ENCODE measurements around the gene SLC22A5.

Gene SLC22A5

DNA sequence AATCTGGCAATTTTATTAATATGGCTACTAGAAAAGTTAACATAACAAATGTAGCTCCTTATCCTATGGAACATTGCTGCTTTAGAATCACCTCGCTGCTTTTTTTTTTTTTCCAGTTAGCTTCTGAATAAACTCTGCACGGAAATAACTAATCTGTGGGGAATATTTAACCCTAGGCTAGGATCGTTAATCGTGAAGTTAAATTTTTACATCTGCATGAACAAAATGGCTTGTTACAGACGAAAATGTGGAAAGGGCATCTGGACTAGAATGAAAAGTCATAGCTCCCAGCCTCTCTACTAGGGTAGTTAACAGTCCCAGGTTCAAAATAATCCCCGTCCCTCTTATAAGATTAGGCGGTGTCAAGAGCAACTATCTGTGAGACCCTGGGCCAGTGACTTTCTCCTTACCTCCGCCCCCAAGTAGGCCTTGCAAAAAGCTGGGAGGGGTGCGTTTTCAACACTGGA is 470 bp upstream of the SLC22A5 start:
- Mint-ChIP-seq H3K4me3 (peak overlapping the region; percentile 79 to 89 (median 89)), H3K27ac (peak overlapping the region; percentile 91 to 98 (median 95)), H3K4me1 (peaks cover 41% of the 10 kb centered on the region), H3K9me3 (no peaks in the 10 kb centered on the region), H3K27me3 (ENCODE audit: low read depth) (peaks cover 4% of the 10 kb centered on the region), H3K36me3 (ENCODE audit: low read depth) (peaks cover 9% of the 10 kb centered on the region)
- TF ChIP-seq, protein P1, sequence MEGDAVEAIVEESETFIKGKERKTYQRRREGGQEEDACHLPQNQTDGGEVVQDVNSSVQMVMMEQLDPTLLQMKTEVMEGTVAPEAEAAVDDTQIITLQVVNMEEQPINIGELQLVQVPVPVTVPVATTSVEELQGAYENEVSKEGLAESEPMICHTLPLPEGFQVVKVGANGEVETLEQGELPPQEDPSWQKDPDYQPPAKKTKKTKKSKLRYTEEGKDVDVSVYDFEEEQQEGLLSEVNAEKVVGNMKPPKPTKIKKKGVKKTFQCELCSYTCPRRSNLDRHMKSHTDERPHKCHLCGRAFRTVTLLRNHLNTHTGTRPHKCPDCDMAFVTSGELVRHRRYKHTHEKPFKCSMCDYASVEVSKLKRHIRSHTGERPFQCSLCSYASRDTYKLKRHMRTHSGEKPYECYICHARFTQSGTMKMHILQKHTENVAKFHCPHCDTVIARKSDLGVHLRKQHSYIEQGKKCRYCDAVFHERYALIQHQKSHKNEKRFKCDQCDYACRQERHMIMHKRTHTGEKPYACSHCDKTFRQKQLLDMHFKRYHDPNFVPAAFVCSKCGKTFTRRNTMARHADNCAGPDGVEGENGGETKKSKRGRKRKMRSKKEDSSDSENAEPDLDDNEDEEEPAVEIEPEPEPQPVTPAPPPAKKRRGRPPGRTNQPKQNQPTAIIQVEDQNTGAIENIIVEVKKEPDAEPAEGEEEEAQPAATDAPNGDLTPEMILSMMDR (IDR thresholded peaks at IDR 0.05; ENCODE audit: unreplicated experiment in 3 of 3): no peak

DNA sequence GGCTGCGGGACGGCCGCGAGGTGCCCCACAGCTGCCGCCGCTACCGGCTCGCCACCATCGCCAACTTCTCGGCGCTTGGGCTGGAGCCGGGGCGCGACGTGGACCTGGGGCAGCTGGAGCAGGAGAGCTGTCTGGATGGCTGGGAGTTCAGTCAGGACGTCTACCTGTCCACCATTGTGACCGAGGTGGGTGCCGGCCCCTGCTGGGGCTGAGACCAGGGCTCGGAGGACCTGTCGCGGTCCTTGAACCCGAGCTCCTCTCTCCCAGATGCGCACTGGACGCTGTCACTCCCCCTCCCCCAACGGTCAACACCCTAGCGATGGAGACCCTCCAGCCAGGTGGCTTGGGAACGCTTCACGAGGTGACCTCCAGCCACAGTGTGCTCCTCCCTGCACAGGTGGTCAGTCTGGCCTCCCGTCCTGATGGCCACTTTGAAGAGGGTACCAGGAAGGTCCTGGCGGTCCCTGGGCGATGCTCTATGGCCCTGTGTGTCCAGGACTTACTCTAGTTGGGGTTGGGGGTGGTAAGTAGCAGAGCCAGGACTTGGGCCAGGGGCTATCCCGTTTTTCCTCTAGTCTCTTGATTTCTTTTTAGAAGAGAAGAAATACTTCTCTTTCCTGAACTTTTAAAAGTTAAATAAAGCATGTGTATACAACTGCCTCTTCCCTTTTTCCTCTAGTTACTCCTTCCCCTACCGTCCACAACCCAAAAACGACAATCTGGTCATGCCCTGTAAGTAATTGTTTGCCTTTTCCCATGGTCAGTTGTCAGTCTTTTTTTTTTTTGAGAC is 866 bp downstream of the SLC22A5 start:
- peak overlapping the region; percentile 70 to 98 (median 88) for H3K27ac Mint-ChIP-seq
- H3K4me1 Mint-ChIP-seq: peaks cover 41% of the 10 kb centered on the region
- H3K4me3 Mint-ChIP-seq: peak overlapping the region; percentile 79 to 89 (median 89)
- H3K36me3 Mint-ChIP-seq (ENCODE audit: low read depth): peaks cover 1% of the 10 kb centered on the region
- H3K9me3 Mint-ChIP-seq: no peaks in the 10 kb centered on the region
- TF ChIP-seq, protein P1 (IDR thresholded peaks at IDR 0.05; ENCODE audit: unreplicated experiment in 3 of 3): no peak
- peaks cover 4% of the 10 kb centered on the region for H3K27me3 Mint-ChIP-seq (ENCODE audit: low read depth)

DNA sequence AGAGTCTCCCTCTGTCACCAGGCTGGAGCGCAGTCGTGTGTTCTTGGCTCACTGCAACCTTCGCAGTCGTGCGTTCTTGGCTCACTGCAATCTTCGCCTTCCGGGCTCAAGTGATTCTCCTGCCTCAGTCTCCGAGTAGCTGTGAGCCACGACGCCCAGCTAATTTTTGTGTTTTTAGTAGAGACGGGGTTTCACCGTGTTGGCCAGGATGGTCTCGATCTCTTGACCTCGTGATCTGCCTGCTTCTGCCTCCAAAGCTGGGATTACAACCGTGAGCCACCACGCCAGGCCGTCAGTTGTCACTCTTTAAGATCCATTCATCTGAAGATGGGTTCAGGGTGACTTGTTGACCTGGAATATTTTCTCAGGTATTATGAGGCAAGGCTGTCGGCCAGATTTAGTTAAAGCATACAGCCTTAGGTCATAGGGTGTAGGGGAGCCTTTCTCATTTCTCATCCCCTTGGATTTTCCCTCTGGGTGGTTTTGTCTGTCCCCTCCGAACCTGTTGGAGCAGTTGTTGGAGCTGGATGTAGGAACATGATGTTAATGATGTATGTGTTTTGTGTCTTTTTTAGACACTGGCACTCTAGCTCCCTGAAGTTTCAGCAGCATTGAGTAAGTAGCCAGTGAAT is 1.6 kb downstream of the SLC22A5 start:
- H3K9me3 Mint-ChIP-seq: no peaks in the 10 kb centered on the region
- H3K27ac Mint-ChIP-seq: peak overlapping the region; percentile 70 to 98 (median 88)
- TF ChIP-seq, protein P1 (IDR thresholded peaks at IDR 0.05; ENCODE audit: unreplicated experiment in 3 of 3): no peak
- H3K4me3 Mint-ChIP-seq: peak overlapping the region; percentile 79 to 89 (median 89)
- H3K4me1 Mint-ChIP-seq: peaks cover 41% of the 10 kb centered on the region
- H3K36me3 Mint-ChIP-seq (ENCODE audit: low read depth): no peaks in the 10 kb centered on the region
- H3K27me3 Mint-ChIP-seq (ENCODE audit: low read depth): peaks cover 4% of the 10 kb centered on the region

DNA sequence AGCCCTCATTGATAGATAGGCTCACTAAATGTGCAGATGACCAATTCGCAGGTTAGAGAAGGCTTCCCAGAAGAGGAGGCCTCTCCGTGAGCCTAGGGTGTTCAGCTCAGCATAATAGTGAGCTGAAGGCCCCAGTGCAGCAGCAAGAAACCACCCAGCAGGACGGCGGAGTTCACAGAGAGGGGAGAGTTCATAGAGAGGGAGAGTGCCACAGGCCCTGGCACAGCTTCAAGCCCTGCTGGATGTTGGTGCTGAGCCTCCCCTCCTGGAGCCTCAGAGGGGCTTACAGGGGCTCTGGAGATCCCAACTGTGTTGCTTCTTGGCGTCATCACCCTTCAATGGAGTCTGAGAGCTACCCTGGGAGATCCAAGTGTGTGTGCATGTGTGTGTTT is 2.1 kb downstream of the SLC22A5 start:
- peaks cover 4% of the 10 kb centered on the region for H3K27me3 Mint-ChIP-seq (ENCODE audit: low read depth)
- no peaks in the 10 kb centered on the region for H3K36me3 Mint-ChIP-seq (ENCODE audit: low read depth)
- H3K4me3 Mint-ChIP-seq: peak overlapping the region; percentile 79 to 89 (median 89)
- H3K9me3 Mint-ChIP-seq: no peaks in the 10 kb centered on the region
- H3K4me1 Mint-ChIP-seq: peaks cover 41% of the 10 kb centered on the region
- H3K27ac Mint-ChIP-seq: peak overlapping the region; percentile 67 to 98 (median 70)
- TF ChIP-seq, protein P1 (IDR thresholded peaks at IDR 0.05; ENCODE audit: unreplicated experiment in 3 of 3): no peak

DNA sequence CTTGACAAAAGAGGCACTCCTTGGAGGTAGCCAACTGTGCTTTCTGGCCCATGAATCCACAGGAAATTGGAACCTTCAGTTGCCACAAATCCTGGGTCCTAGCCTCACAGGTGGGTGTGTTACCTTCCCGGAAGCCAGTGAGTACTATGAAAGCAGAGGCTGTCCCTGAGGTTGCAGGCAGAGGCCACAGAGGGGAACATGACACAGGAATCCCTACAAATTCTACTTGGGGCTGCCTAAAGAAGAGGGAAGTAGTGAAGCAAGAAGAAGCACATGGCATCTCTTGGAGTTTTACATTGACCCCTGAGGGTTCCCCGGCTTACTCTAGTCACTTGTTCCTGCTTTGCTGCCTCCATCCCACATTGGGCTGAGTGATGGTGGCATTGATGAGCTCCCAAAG is 2.6 kb downstream of the SLC22A5 start:
- Mint-ChIP-seq H3K4me3 (peak overlapping the region; percentile 53 to 89 (median 79)), H3K9me3 (no peaks in the 10 kb centered on the region), H3K27me3 (ENCODE audit: low read depth) (peaks cover 4% of the 10 kb centered on the region), H3K4me1 (peaks cover 41% of the 10 kb centered on the region), H3K27ac (peak overlapping the region; percentile 41 to 98 (median 70)), H3K36me3 (ENCODE audit: low read depth) (no peaks in the 10 kb centered on the region)
- TF ChIP-seq, protein P1 (IDR thresholded peaks at IDR 0.05; ENCODE audit: unreplicated experiment in 3 of 3): no peak

Measured in nephron (organoid).